ENCODE results near the gene FCHSD2.

Gene FCHSD2

DNA sequence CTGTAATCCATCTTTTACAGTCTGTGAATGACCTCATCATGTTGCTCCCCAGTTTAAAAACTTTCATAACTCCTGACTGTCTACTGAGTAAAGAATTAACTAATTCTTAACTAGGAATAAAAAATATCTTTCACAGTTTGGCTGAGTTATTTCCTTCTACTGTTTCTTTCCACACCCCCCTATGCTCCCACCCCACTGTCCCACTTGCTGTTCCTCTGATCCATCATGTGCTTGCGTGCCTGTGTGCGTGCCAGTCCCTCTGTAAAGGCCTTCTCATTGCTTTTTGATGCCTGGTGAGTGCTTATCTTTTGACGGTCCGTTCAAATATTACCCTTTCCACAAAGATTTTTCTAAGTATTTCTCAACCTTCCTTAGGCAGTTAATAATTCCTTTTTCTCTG, 272.3 kb downstream of the FCHSD2 start:
- TF ChIP-seq, protein P1, sequence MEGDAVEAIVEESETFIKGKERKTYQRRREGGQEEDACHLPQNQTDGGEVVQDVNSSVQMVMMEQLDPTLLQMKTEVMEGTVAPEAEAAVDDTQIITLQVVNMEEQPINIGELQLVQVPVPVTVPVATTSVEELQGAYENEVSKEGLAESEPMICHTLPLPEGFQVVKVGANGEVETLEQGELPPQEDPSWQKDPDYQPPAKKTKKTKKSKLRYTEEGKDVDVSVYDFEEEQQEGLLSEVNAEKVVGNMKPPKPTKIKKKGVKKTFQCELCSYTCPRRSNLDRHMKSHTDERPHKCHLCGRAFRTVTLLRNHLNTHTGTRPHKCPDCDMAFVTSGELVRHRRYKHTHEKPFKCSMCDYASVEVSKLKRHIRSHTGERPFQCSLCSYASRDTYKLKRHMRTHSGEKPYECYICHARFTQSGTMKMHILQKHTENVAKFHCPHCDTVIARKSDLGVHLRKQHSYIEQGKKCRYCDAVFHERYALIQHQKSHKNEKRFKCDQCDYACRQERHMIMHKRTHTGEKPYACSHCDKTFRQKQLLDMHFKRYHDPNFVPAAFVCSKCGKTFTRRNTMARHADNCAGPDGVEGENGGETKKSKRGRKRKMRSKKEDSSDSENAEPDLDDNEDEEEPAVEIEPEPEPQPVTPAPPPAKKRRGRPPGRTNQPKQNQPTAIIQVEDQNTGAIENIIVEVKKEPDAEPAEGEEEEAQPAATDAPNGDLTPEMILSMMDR (IDR thresholded peaks at IDR 0.05; ENCODE audit: low read depth, low read length), result no peak
- no peak for DNase-seq (ENCODE audit: extremely low read depth, low read depth)

DNA sequence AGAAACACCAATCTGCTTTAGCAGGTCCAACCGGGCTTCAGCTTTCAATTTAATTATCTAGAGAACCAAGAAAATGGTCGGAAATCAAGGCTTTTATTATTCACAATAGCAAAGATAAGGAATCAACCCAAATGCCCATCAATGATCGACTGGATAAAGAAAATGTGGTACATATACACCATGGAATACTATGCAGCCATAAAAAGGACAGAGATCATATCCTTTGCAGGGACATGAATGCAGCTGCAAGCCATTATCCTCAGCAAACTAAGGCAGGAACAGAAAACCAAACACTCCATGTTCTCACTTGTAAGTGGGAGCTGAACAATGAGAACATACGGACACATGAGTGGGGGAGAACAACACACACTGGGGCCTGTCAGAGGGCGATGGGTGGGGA, 274.1 kb downstream of the FCHSD2 start:
- DNase-seq (ENCODE audit: extremely low read depth, low read depth), result no peak
- TF ChIP-seq, protein P1 (IDR thresholded peaks at IDR 0.05; ENCODE audit: low read depth, low read length), result no peak

DNA sequence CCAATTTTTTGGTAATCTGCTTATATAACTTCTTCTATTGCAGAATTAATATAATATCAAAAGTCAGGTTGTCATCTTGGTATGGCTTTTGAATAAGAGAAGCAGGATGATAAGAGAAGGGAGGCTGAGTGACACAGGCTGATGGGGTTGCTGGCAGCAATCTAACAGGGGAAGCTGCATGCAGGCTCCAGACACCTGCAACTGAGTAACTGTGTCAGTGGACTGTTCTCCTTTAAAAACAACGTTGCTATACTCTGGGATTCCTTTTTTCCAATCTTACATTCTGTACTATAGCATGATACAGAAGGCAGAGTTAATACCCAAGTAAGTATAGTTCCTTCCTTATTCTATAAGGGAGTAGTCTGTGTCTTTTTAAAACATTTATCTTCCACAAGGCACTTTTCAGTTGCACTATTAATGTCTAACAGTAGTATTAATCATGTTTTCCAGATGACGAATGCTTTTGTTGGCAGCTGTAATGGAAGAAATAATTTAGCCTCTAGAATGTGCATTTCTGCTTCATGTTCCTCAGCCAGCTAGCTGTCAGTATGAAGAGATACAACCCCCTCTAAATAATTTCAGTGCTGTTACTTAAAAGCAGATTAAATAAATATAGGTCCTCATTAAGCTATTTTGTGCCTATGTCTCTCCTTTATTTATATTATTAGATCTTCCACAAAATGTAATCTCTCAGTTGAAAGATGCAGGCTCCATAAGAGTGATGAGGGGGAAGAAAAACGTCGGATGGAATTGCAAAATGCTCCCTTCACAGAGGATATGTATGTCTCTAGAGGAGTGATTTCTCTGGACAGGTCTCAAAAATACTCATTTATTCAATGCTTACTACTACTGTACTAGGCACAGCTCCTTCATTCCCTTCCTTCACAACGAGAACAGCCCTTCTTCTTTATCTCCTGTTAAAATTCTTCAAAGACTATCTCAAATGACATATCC, 277.1 kb downstream of the FCHSD2 start:
- TF ChIP-seq, protein P1 (IDR thresholded peaks at IDR 0.05; ENCODE audit: low read depth, low read length), result no peak
- no peak for DNase-seq (ENCODE audit: extremely low read depth, low read depth)

DNA sequence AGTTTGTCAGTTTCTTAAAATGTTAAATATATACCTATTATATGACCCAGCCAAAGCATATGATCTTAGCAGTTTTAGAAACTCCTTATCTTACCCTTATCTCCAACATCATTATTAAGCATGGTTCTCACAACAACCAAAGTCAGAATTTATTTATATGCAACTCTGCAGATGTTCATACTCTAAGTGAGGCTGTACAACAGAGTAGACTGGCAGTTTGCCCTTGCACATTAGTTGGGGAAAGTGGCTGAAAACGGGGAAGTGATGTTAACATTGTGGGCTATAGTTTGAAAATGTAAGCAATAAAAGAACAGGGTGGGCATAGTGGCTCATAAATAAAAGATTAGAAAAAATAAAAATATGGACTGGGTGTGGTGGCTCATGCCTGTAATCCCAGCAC, 278.2 kb downstream of the FCHSD2 start:
- DNase-seq (ENCODE audit: extremely low read depth, low read depth), result no peak
- TF ChIP-seq, protein P1 (IDR thresholded peaks at IDR 0.05; ENCODE audit: low read depth, low read length), result no peak

DNA sequence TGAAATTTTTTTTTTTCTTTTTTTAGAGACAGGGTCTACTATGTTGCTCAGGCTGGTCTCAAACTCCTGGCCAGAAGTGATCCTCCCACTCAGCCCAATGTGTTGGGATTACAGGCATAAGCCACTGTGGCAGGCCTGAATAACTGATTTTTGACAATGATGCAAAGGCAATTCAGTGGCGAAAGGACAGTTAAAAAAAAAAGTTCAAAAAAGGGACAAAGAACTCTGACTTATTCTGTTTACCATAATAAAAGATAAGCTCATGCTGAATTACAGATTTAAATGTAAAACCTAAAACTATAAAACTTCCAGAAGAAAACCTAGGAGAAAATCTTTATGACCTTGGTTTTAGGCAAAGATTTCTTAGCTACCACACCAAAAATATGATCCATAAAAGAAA, 279.0 kb downstream of the FCHSD2 start:
- TF ChIP-seq, protein P1 (IDR thresholded peaks at IDR 0.05; ENCODE audit: low read depth, low read length), result no peak
- DNase-seq (ENCODE audit: extremely low read depth, low read depth), result no peak

DNA sequence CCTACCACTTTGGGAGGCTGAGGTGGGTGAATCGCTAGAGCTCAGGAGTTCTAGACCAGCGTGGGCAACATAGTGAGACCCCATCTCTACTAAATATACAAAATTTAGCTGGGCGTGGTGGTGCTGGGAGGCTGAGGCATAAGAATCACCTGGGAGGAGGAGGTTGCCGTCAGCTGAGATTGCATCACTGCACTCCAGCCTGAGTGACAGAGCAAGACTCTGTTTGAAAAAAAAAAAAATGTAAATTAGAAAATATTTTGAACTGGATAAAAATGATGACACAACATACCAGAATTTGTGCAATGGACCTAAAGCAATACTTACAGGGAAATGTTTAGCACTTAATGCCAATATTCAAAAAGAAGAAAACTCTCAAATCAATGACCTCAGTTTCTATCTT, 281.5 kb downstream of the FCHSD2 start:
- DNase-seq (ENCODE audit: extremely low read depth, low read depth), result no peak
- TF ChIP-seq, protein P1 (IDR thresholded peaks at IDR 0.05; ENCODE audit: low read depth, low read length), result no peak

DNA sequence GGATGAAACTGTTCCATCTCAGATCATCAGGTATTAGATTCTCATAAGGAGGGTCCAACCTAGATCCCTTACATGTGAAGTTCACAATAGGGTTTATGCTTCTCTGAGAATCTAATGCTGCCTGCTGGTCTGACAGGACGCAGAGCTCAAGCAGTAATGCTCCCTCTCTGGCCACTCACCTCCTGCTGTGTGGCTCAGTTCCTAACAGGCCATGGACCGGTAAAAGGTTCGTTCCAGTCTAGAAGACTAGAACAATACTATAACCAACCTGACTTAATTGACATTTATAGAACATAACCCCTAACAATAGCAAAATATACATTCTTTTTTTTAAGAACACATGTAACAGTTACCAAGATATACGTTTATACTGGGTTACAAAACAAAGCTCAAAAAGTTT, 282.1 kb downstream of the FCHSD2 start:
- no peak for DNase-seq (ENCODE audit: extremely low read depth, low read depth)
- TF ChIP-seq, protein P1 (IDR thresholded peaks at IDR 0.05; ENCODE audit: low read depth, low read length), result no peak

All from AG09319 (cell line).